ENCODE measurements around the gene DUSP11. TPM values are rescaled to one million over a fixed set of nuclear protein-coding genes. Genes with fewer than 3 reads are reported as not detected.

Gene DUSP11
- total RNA-seq, 4 donors from 2014 or later = 21.2 to 34.5 (median 25.6) TPM

DNA sequence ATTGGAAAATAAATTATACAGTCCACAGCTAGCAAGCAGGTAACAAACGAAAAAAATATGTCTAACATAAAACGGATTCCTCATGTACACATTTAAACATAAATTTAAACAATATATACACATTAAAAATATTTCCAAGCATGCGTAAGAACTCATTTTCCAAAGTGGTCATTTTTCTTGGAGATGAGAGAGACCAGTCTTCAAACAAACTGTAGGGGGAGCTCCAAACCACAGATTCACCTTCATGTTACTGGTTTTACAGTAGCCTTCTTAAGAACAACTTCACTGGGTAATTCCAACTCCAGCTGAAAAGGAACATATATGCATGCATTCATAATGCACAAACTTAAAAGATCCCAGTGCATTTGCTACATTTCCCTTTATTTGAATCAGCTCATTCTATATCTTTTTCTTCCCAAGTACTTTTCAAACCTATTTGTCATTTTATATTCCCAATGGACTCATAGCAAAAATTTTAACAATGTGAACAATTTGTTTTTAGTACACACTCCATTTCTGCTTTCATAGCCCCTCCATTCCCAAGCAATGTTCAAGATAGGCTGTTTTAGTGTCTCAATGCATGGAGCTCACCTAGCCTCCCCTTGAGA lies 44.1 kb upstream of the DUSP11 start:
- no peak for ATAC-seq (ENCODE audit: low FRiP score)
- TF ChIP-seq, protein P1, sequence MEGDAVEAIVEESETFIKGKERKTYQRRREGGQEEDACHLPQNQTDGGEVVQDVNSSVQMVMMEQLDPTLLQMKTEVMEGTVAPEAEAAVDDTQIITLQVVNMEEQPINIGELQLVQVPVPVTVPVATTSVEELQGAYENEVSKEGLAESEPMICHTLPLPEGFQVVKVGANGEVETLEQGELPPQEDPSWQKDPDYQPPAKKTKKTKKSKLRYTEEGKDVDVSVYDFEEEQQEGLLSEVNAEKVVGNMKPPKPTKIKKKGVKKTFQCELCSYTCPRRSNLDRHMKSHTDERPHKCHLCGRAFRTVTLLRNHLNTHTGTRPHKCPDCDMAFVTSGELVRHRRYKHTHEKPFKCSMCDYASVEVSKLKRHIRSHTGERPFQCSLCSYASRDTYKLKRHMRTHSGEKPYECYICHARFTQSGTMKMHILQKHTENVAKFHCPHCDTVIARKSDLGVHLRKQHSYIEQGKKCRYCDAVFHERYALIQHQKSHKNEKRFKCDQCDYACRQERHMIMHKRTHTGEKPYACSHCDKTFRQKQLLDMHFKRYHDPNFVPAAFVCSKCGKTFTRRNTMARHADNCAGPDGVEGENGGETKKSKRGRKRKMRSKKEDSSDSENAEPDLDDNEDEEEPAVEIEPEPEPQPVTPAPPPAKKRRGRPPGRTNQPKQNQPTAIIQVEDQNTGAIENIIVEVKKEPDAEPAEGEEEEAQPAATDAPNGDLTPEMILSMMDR (IDR thresholded peaks at IDR 0.05) = no peak
- no peak for DNase-seq (ENCODE audit: low spot score)

GRCh38 chr2:73823416-73823815 lies 43.5 kb upstream of the DUSP11 start:
- ATAC-seq (ENCODE audit: low FRiP score) (no peak), DNase-seq (ENCODE audit: low spot score) (no peak)
- TF ChIP-seq, protein P1 (IDR thresholded peaks at IDR 0.05) = no peak

GRCh38 chr2:73822991-73823390 lies 43.1 kb upstream of the DUSP11 start:
- ATAC-seq (ENCODE audit: low FRiP score) = no peak
- DNase-seq (ENCODE audit: low spot score) = no peak
- TF ChIP-seq, protein P1 (IDR thresholded peaks at IDR 0.05) = no peak

- TF ChIP-seq, protein P1 (IDR thresholded peaks at IDR 0.05) = no peak
- ATAC-seq (ENCODE audit: low FRiP score) (no peak), DNase-seq (ENCODE audit: low spot score) (no peak)
Observed at GRCh38 chr2:73822276-73822675, 42.4 kb upstream of the DUSP11 start.

GRCh38 chr2:73821669-73822068 lies 41.8 kb upstream of the DUSP11 start:
- TF ChIP-seq, protein P1 (IDR thresholded peaks at IDR 0.05) = no peak
- no peak for DNase-seq (ENCODE audit: low spot score)
- ATAC-seq (ENCODE audit: low FRiP score) = no peak

DNA sequence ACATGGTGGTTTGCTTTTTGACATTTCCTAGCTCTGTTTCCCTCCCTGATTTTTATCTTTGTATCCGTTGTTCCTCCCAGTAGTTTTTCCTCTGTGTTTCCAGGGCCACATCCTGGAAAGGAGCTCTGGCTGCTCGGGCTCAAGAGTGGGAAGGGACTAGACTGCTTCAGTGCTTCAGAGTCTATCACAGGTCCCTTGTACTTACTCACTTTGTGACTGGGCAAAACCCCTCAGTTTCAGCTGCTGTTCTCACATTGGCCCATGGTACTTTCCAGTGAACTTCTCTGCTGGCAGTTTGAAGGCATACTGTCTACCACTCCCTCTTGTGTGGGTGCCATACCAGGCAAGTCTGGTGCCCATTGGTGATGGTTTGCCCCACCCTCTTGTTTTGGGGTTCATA lies 41.3 kb upstream of the DUSP11 start:
- TF ChIP-seq, protein P1 (IDR thresholded peaks at IDR 0.05) = no peak
- no peak for ATAC-seq (ENCODE audit: low FRiP score)
- no peak for DNase-seq (ENCODE audit: low spot score)

DNA sequence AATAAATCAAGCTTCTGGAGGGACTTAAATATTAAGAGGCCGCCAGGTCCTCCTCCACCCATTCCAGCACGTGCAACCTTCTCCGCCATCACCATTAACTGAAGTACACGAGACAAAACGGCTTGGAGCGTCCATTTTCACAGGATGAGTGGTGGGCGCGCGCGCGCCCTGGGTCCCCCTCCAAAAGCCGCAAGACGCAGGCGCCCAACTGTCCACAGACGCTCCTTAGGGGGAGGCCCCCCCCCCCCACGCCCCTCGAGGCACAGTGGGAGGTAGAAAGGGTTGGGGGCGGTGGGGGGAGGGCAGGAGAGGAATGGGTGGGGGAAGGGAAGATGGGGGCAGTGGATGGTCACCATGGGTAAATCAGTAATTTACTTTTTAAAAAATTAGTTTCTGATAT lies 38.4 kb upstream of the DUSP11 start:
- DNase-seq (ENCODE audit: low spot score) (no peak), ATAC-seq (ENCODE audit: low FRiP score) (no peak)
- TF ChIP-seq, protein P1 (IDR thresholded peaks at IDR 0.05) = no peak
